HG03342 (cell line): Measurements from ENCODE around the gene CHRNA4.

Experiments used
- ATAC-seq: cut with Tn5 transposase; IDR thresholded peaks from one replicate; pipeline ENCODE4 v1.9.1; 2021; ENCODE audit warnings: mild to moderate bottlenecking, moderate library complexity; ENCODE audit not compliant: unreplicated experiment

The CHRNA4 gene

DNA sequence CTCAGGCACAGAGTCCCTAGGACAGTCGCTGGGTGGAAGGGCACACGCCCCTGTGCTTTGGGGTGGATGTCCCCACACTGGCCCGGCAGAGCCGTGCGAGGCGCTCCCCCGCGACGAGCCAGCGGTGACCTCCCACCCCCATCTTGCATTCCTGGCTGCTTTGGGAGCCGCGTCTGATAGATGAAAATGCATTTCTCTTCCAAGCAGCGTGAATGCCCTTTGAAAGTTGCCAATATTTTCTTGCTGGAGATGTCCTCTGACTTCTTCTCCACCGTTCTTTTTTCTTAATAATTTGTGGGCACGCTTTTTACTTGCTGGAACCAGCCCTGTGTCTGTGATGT is 38.2 kb downstream of the CHRNA4 start:
- ATAC-seq, result no peak

DNA sequence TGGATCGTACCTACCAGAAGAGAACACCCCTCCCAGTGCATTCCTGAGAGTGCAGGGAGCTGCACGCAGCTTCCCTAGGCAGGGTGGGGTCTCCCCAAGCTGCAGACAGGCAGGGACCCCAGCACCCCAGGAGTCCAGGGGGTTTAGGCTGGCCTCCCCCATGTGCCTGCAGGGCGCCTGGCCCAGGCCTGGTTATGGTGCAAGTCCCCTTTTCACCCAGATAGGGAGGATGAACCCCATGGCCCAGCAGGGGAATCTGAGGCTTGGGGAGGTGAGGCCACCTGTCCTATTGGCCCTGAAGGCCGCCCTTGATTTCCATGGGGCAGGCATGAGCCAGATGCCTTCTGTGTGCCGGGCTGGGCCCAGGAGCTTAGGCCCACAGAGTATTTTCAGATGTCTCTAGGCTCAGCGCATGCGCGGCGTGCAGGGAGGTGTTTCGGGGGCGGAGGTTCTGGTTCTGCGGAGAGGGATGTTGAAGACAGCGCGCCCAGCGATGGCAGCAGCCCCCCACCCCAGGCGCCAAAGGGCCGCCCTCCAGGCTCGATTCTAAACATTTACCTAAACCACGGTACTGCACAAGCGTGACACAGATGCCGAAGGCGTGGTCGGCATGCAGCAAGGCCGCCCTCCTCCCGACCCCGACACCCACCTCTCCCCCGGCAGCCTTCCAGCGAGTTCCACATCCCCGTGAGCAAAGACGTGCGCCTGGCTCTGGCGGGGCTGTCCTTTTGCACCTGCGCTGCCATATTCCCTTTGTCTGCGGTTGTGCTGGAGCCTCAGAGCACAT is 38.8 kb downstream of the CHRNA4 start:
- no peak for ATAC-seq

DNA sequence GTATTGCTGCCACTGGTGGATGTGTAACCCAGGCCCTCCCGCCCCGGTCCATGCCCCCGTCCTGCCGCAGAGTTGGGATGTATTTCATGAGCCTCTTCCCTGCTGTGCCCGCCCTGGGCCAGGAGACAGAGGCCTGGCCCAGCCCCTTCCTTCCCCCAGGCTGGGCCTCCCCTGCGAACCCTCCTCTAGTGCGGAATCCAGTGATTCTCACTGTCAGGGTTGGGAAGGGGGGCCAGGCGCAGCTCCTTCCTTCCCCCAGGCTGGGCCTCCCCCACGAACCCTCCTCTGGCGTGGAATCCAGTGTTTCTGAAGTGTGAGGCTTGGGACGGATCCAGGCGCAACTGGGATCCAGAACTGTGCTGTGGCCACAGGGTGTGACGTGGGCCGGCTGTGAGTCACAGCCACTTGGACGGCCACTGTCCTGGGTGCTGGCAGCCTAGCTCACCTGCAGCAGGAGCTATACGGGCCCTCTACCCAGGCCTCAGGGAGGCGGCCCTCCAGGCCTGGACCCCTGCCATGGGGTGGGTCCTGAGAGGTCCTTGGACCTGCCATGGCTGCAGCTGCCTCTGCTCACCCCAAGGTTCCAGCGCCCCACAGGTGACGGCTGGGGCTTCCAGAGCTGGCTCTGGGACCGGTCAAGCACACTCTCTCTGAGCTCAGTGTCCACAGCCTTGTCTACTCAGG is 39.9 kb downstream of the CHRNA4 start:
- no peak for ATAC-seq

DNA sequence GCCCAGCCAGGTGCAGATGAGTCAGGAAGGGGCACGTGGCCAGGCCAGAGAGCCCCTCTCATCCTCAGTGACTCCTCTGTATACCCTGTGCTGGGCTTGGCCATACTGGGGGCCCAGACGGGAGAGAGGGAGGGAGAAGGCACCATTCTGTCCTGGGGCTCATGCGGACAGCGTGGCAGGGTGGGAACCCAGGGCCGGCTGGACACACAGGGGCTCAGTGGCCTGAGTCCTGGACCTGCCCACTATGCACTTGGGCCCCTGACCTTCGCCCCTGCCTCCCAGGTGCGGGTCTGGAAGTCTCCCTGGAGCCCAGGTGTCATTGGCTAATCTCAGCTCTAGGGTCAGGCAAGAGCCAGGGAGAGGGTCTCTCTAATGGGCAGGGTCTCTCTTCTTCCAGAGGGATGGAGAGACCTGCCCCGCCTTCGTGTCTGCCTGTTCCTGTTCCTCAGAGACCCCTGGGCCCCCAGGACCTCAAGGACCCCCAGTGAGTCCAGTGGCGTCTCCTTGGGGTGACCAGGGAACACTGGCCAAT is 40.5 kb downstream of the CHRNA4 start:
- ATAC-seq, result no peak

DNA sequence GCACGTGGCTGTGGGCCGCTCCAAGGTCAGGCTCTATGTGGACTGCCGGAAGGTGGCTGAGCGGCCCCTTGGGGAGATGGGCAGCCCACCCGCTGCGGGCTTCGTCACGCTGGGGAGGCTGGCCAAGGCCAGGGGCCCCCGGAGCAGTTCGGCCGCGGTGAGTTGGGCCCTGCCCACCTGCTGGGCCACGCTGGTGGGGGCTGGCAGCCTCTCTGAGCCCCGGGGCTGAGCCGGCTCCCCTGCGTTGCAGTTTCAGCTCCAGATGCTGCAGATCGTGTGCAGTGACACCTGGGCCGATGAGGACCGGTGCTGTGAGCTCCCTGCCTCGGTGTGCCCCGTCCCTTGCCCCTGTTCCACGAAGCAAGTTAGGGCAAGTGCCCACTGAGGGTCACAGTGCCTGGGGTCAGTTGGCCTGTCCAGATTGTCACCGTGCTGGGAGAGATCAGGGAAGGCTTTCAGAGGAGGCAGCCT is 41.1 kb downstream of the CHRNA4 start:
- ATAC-seq, result no peak

DNA sequence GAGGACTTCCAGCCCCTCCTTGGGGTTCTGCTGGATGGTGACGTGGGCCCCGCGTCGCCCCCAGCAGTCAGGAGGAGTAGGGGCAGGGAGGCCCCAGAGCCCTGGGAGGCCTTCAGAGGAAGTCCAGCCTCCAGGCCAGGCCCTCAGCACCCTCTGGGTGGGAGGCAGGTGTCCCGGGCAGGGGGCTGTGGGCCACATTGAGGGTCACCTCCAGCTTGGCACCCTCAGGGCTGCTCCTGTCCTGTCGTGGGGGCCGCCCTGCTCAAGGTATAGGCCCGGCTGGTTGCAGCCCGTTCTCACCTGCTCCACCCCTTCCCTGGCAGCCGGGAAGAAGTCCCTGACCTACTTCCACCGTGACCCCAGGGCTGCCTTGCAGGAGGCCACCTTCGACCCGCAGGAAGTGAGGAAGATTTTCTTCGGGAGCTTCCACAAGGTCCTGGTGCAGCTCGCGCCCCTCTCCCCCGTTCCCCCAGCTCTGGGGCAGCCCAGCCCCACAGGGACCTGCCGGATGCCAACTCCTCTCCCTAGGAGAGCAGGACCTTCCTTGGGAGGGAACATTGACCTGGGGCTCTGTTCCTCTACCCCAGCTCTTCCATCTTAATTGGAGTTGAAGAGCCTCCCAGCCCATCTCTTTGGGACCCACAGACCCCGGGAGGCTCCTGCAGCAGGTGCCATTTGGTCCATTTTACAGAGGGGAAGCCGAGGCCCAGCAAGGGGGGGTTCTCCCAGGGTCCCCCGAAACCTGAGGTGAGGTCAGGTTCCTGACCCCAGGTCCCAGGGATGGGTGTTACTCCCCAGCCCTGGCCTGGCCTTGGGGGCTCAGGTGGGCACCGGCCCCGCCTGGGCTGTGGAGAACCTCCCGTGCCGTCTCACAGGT is 41.7 kb downstream of the CHRNA4 start:
- no peak for ATAC-seq

DNA sequence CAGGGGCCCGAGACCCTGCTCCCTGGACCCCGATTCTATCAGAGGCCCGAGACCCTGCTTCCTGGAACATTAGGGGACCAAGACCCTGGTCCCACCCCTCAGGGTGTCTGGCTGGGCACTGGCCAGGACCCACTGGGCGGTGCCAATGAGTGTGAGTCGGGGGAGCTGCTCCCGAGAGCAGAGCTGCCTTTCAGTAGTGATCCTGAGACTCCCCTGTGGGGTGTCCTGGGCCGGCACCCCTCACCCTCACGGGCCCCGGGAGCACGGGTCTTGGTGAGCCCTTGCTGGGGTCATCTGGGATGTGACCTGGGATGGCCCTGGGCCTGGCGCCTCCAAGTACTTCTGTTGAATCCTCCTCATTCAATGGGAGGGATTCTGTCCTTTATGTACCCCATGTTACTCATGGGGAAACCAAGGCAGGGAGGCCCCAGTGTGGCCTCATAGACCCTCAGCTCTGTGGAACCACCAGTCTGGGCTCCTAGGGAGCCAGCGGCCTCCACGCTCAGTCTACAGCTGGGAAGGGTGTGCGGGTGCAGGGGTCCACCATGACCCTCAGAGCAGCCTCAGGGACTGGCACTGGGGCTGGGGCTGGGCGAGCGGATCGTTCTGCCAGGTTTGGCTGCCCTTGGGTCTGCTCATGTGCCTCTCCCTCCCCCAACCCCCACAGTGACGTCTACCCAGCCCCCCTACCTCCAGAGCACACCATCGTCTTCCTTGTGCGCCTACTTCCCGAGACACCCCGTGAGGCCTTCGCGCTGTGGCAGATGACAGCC is 42.6 kb downstream of the CHRNA4 start:
- ATAC-seq, result no peak

DNA sequence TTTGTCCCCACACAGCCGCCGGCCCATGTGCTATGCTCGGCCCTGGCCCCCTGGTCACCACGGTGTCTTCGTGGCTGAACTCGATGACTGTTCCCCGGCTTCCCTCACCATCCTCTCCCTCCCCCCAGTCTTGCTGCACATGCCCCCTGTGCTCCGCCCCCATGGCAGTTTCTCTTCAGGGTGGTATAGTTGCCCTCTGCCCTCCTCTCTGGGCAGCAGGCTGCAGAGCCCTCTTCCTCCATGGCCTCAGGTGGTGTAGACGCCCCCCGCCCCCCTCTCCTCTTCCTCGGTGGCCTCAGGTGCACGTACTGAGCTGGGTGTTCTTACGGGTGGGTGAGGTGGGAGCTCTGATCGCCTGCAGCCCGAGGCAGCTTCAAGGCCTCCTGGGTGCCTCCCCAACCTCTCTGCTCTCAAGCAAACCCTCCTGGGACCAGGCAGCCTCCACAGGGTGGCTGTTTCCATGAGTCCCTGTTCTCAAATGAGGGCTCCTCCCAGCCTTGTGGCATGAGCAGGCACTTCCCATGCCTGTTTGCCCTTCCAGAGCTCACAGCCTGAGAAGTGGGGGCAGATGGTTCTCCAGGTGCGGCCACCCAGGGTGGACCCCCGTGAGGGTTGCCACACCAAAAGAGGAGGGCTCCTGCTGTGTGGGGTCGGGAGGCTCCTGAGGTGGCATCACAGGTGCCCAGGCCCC is 43.4 kb downstream of the CHRNA4 start:
- no peak for ATAC-seq

DNA sequence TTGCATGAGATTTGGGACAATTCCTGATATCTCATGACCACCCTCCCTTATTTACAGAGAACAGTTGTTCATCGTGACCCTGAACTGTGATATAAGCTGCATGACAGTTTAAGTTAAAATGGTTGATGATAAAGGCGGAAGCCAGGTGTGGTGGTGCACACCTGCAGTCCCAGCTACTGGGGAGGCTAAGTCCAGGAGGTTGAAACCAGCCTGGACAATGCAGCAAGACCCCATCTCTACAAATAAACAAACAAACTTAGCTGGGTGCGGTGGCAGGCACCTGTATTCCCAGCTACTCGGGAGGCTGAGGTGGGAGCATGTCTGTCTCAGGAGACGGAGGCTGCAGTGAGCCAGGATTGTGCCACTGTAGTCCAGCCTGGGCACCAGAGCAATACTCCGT is 44.1 kb downstream of the CHRNA4 start:
- no peak for ATAC-seq

DNA sequence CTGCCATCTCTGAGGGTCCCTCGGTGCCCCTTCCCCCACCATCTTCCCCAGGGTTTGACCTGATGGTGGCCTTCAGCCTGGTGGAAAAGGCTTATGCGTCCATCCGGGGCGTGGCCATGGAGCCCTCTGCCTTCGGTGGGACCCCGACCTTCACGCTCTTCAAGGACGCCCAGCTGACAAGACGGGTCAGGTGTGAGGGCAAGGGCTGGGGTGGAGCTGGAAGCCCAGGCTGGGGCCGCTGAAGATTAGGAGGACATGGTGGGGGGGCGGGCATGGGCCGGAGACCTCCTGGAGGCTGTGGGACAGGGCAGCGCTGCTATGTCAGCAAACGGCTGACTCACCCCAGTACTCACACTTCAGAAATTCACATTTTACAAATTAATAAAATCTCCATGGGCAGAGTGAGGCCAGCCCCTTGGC is 44.6 kb downstream of the CHRNA4 start:
- no peak for ATAC-seq

DNA sequence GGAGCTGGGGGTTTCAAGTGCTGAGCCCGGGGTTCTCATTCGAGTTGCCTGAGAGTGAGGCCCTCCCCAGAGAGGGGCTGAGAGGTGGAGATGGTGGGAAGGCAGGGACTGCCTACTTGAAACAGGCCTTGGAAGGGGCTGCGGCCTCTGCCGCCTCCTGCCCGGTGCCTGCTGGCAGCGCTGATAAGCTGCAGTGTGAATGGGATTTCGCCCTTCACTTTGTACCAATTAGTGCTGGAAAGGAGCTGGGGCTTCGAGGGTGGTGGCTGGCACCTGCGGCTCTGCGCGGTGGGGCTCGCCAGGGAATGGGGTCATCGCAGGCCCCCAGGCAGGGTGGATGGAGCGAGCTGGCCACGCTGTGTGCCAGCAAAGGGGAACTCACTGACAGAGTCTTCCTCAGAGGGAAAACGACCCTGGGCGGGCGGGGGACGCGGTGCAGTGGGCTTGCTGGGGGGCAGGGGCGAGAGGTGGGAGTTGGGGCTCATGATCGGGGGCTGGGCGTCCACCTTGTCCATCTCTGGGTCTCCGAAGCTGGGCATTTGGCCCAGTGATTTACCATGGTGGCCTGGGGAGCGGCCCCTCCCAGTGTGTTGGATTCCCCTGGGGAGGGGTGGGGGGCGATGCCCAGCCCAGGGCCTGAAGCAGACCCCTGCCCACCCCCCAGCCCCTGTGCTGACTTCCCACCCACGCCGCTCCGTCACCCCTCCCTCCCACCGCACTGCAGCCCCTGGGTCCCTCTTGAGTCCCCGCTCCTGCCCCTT is 45.2 kb downstream of the CHRNA4 start:
- ATAC-seq, result no peak

DNA sequence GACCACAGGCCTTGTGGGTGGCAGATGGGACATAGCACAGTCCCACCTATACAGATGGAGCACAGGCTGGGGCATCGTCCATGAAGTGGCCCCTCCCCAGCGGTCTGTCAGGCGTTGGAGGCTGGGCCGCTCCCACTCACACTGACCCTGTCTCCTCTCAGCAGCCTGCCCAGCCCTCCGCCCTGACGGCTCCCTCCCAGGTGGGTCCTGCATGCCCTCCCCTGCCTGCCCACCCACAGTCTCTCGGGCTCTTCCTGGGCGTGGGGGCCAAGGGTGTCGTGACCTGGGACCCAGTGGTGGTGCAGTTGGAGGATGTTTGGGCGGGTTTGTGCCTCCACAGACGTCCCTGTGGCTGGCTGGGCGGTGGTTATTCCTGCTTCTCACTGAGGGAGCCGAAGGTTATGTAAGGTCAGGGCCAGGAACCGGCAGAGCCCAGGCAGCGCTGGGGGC is 45.9 kb downstream of the CHRNA4 start:
- ATAC-seq, result no peak

DNA sequence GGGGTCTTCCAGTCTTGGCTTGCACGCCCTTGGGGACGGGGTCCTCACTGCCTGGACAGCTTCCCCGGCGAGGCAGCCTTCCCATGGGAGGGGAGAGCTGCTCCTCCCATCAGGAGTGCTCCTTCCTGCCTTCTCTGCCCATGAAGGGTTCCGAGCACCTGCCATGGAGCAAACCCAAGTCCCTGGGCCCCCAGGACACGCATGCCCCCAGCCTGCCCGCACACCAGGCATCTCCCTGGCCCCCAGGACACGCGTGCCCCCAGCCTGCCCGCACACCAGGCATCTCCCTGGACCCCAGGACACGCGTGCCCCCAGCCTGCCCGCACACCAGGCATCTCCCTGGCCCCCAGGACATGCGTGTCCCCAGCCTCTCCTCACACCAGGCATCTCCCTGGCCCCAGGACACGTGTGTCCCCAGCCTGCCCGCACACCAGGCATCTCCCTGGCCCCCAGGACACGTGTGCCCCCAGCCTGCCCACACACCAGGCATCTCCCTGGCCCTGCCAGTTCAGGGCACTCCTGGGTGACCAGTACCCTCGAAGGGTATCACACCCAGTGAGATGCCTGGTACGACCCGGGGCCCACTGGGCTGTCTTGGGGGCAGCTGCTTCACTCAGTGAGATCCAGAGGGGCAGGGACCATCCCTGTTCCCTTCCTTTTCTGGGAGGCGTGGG is 46.4 kb downstream of the CHRNA4 start:
- ATAC-seq, result no peak

DNA sequence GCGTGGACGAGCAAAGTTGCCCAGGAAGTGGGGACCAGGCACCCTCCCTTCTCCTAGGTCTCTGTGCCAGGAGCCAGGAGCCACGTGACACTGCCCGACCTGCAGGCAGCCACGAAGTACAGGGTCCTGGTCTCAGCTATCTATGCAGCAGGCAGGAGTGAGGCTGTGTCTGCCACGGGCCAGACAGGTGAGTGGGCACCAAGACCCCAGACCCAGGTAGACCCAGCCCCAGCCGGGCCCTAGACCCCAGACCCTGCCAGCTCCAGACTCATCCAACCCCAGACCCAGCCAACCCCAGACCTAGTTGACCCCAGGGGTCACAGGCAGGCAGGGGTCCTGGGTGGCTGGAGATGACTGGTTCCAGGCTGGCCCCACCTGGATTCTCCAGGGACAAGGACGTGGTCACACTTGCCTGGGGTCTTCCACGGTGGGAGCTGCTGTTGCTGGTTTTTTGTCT is 47.1 kb downstream of the CHRNA4 start:
- no peak for ATAC-seq

DNA sequence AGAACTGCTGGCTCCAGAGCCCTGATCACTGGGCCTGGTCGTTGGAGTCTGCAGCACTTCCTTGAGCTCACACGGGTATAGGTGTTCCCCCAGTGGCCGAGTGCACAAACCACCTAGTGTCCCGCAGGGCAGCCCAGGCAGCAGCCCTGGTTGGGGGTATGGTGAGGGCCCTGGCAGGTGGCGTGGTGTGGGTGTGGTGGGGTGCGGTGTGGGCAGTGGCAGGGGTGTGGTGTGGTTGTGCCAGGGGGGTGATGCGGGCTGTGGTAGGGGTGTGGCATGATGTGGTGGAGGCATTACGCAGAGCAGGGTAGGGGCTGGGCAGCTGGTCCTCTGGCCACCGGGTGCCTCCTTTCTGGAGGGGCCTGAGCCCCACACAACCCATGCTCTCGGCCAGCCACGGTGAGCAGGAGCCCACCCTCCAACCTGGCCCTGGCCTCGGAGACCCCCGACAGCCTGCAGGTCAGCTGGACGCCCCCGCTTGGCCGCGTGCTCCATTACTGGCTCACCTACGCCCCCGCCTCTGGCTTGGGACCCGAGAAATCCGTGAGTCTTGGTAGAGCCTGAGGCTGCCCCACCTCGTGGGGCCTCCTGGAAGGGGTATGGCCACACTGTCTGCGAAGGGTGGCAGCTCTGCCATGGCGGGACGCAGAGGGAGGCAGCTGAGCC is 47.7 kb downstream of the CHRNA4 start:
- ATAC-seq, result no peak

DNA sequence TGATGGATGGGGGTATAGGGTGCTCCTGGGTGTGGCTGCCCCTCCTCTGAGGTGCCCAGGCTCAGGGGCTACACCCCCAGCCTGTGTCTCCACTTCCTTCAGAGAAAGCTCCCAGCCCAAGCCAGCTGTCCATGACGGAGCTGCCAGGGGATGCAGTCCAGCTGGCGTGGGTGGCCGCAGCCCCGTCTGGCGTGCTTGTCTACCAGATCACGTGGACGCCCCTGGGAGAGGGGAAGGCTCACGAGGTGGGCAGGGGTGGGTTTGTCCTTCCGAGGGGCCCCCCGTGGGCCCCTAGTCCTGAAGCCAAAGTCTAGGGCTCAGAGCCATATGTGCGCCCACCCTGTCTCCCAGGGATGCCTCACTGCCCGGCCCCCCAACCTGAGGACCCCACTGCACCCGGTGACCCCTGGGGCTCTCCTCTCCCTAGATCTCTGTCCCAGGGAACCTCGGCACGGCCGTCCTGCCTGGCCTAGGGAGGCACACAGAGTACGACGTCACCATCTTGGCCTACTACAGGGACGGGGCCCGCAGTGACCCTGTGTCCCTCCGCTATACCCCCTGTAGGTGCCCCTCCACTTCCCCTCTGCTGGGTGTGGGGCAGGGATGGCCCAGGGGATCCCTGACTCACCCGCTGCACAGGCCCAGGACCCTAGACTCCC is 48.3 kb downstream of the CHRNA4 start:
- ATAC-seq, result no peak

DNA sequence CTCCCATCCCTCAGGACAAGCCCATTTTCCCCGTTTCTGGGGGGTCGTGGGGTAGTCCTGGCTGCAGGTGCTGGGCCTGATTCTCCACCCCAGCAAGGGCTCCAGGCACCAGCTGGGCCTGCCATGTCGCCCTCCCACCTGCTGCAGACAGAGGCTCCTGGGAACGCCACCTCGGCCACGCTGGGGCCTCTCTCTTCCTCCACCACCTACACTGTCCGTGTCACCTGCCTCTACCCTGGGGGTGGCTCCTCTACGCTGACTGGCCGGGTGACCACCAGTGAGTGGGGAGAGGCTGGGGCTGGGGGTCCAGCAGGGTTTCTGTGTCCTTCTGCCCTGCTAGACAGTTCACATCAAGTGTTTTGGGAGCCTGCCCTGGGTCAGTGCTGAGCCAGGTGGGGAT is 48.9 kb downstream of the CHRNA4 start:
- no peak for ATAC-seq
